ENCODE data around the gene MYBBP1A. TPM values are rescaled to one million over a fixed set of nuclear protein-coding genes. Genes with fewer than 3 reads are reported as not detected.
A peak's percentile ranks its signal among the peaks of the same experiment; 100 is the strongest.

MYBBP1A gene
- total RNA-seq, 1 donor from 2014 or later: 32.2 TPM

DNA sequence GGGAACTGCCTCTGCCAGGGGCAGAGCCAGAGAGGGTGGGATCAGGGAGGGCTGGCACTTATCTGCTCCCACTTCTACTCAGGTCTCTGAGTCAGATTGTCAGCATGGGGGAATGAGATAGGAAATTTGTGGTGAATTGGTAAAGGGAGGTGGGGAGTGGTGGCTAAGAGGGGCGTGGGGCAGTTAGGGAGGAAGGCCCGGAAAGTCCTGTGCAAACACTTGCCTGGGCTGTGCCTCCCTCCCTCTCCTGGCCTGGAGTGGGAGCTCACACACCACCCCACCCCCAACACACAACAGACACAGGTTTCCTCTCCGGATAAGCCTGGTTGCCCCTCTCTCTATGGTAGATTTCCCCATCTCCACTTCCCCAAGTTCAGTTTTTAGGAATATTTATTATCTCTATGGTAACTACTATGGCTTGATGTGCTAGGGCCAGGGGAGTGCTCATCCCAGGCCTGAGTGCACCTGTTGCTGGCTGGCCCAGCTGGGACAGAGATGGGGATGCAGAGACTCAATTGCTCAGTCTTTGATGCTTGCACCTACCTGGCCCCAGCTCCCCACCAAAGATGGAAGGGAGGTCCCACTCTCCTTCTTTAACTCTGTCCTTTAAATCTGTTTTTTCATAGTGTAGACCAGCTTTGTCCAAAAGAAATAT is 53.8 kb downstream of the MYBBP1A start:
- peak; percentile 85 for DNase-seq

DNA sequence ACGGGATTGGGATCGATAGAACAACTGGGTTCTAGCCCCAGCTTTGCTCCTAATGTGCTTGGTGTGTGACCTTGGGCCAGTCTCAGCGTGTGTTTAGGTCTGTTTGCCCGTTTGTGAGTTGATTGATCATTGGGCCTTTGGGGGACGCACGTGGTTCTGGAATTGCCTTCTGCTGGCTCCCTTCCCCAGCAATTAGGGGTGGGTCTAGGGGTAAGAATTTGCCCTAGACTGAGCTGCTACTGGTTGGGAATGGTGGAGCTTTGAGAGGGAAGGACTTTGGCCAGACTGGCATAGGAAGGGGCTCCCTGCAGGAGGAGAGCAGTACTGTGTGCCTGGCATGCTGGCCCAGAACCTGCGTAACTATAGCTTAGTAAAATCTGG is 55.0 kb downstream of the MYBBP1A start:
- peak; percentile 50 for DNase-seq

DNA sequence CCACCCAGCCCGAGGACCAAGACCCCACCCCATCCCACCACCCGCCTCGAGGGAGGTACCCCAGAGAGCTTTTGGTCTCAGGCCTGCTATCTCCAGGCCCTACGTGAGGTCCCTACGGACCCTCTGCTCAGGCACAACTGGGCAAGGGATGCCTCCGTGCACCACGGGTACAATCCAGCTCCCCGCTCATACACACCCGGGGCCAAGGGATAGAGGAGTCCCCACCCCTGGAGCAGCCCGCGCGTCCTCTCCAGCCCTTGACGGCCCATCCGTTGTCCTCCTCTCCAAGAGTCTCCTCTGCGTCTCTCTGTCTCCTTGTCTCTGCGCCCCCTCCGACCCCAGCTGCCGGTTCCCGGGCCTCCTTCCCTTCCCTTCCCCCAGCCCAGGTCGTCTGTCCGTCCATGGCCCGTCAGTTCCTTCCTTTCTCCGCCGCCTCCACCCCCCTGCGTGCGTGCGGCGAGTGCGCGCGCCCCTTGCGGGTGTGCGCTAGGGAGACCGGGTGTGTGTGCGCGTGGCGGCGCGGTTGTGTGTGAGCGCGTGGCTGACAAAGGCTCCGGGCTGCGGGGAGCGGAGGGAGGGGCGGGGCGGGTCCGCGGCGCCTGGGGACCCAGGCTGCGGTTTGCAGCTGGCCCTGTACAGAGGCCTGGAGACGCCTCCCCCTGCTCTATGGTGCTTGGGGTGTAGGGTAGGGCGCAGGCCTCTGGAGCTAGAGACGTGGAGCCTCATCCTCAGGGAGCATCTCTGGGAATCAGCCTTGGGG is 55.6 kb downstream of the MYBBP1A start:
- peak; percentile 75 for DNase-seq

DNA sequence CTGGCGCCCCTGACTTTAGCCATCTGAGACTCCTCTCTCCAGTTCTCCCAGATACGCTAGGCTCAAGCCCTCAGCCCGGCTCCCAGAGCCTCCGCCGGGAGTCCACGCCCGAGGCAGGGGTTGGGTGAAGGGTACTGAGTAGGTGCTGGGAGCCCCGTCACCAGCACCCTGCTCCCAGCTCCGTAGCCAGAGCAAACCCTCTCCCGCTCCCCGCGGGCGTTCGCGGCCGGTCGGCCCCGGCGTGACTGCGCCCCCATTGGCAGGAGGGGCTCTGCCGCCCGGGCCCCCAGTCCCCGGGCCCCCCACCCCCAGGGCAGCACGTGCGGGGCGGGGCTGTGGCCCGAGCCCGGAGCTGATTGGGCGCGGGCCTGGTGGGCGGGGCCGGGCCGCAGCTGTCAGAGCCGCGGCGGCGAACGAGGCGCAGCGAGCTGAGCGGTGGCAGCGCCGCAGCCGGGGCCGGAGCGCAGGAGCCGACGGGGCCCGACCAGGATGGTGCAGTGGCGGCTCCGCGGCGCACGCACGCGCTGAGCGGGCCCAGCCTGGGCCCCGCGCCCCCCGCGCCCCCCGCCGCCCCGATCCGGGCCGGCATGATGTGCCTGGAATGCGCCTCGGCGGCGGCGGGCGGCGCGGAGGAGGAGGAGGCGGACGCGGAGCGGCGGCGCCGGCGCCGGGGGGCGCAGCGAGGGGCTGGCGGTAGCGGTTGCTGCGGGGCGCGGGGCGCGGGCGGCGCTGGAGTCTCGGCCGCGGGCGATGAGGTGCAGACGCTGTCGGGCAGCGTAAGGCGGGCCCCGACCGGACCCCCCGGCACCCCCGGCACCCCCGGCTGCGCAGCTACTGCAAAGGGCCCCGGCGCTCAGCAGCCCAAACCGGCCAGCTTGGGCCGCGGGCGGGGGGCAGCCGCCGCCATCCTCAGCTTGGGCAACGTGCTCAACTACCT is 56.5 kb downstream of the MYBBP1A start, which contains the start of gene SPNS2:
TSS of gene SPNS2 (plus strand) at position 421 of the 937 bp plus-strand sequence. CDS start at position 588, 167 bp downstream.
- peak; percentile 83 for DNase-seq

DNA sequence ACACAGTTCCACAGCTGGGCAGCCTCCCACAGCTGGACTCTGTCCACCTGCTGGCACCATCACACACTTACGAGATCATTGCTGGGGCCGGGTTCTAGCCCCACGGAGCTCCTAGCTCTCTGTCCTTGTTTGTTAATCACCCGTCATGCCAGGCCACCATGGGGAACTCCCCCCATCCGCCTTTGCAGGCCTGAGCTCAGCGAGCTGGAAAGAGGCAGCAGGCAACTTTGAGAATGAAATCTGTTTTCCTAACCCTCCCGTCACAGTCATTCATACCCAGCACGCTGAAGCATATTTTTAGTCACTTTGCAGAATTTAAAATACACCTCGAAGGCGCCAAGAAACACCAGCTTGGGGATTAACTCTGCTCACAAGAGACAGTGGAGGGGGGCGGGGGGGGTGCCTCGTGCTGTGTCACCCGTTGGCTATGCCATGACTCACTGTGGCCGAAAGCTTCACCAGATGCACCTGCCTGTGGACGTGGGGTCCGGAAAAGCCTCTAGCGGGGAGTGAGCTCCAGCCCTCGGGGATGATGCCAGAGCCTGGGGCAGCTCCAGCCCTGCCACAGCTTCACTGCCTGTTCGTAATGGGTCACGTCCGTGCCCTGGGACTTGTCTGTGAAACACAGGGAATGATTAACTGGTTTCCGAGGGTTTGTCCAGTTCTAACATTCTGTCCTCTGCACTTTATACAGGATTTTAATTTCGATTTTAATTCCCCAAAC is 57.9 kb downstream of the MYBBP1A start:
- peak; percentile 49 for DNase-seq

DNA sequence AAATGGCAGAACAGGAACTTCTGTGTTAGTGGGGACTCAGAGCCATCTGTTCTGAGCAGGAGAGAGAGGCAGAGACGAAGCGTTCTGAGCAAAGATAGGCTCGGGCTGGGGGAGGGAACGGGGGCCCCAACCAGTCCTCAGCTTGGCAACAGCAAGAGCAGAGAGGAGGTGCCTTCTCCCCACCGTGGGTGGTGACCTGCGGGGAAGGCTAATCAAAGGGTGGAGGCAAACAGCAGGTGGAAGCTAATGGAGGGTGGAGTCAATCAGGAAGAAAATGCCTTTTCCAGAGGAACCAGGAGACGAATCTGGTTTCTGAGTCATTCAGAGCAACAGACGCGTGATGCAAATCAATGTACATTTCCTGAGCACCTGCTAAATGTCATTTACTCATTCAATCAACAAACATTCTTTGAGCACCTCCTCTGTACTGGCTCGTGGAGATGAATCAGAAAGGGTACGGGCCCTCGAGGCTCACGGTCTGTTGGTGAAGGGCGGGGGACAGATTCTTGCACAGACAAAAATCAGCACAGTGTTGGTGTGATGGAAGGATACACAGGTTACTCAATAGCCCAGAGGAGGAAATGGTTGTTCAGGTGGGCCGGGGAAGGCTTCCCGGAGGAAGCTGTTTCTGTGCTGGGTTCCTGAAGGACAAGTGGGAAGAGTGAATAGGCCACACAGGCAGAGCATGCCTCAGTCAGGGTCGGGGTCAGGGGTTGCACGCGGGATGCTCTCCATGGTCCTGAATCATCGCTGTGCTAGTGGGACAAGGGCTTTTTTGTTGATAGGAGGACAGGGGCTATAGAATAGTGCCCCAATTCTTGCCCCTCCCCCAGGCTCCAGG is 62.2 kb downstream of the MYBBP1A start:
- peak; percentile 74 for DNase-seq

DNA sequence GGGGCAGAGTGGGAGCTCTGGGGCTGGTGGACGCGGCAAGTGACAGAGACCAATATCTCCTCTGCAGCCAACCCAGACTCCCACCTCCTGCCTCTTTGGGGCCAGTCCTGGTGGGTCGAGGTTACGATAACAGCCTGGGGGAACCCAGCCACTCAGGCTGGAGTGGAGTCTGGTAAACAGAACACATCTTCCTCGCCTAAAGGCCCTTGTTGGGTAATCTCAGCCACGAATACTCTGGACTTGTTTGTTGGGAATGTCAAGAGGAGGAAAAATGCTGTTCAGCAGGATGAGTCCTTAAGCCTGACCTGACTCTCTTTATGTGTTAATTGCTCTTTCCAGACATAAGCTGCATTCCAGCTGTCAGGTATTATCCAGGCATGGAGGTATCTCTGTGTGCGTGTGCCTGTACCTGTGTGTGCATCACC is 64.5 kb downstream of the MYBBP1A start:
- DNase-seq: no peak

DNA sequence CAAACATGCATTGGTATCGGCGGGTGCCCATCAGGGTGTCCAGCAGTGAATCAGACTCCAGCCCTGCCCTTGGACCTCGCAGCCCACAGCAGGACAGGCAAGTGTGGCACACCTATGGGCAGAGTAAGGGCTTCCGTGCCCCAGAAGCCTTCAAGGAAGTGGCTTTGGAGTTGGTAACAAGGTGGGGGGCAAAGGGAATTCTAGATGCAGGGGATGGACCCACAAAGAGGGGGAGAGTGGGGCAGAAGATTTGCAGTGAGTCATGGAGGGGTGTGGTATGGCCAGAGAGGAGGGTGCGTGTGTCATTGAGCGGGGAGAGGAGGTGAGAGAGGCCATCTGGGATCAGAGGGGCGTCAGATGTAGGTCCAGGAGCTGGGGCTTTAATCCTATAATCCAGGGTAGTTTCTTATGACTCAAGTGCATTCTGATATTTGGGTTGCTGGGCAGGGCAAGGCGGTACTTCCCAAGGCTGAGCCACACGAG is 65.0 kb downstream of the MYBBP1A start:
- DNase-seq: no peak

DNA sequence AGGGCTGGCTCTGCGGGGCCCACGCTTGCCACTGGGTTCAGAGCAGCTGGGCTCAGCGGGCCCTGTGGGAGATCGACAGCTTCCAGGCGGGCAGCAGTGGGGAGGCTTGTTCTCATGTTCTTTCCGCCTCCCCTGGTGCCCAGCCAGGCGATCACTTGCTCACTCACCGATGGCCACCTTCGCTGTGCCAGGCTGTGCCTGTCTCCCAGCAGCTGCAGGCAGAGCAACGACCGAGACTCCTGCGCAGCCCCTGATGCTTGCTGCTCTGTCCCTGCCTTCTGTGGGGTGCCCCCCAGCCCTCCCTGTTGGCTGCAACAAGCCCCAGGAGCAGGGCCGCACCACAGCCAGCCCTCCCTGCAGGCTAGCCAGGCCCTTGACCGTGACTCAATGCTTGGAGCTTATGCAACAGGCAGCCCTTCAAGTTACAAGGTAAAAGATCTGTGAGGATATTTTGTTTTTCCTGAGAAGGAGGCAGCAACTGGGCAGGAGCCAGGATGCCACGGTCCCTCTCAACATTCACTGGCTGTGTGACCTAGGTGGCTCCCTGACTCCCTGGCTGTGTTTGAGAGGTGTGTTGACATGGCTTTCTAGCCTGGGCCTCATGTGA is 66.1 kb downstream of the MYBBP1A start:
- no peak for DNase-seq

Other genes starting within 250 kb of the MYBBP1A start
- gene UBE2G1, start 188.7 kb downstream of the MYBBP1A start, total RNA-seq: 37.4 and 52.3 TPM in 2 replicates
- 0.23 and 0.34 TPM in 2 replicates for gene SPNS3, start 121.4 kb downstream of the MYBBP1A start, total RNA-seq
- 84.6 and 122 TPM in 2 replicates for gene SPNS2, start 56.5 kb downstream of the MYBBP1A start, total RNA-seq
- gene GGT6, start 5.2 kb upstream of the MYBBP1A start, total RNA-seq: not detected in 2 replicates
- gene SMTNL2, start 29.1 kb upstream of the MYBBP1A start, total RNA-seq: under 0.01 TPM in 1 of 2 replicates, not detected in the other
- gene ALOX15, start 86.3 kb upstream of the MYBBP1A start, total RNA-seq: not detected in 2 replicates
- gene PELP1, start 148.8 kb upstream of the MYBBP1A start, total RNA-seq: 33.5 and 64.0 TPM in 2 replicates
- gene ARRB2, start 155.2 kb upstream of the MYBBP1A start, total RNA-seq: 6.6 and 9.6 TPM in 2 replicates
- gene MED11, start 176.0 kb upstream of the MYBBP1A start, total RNA-seq: 12.1 TPM in 2 replicates
- 0.05 TPM in 1 of 2 replicates, not detected in the other for gene ZMYND15, start 184.4 kb upstream of the MYBBP1A start, total RNA-seq
- 1.5 and 2.2 TPM in 2 replicates for gene CXCL16, start 184.5 kb upstream of the MYBBP1A start, total RNA-seq
- not detected in 2 replicates for gene TM4SF5, start 216.5 kb upstream of the MYBBP1A start, total RNA-seq
- gene VMO1, start 231.0 kb upstream of the MYBBP1A start, total RNA-seq: 0.51 TPM in 1 of 2 replicates, not detected in the other
- not detected in 2 replicates for gene GLTPD2, start 233.6 kb upstream of the MYBBP1A start, total RNA-seq
- gene PSMB6, start 240.8 kb upstream of the MYBBP1A start, total RNA-seq: 157 and 202 TPM in 2 replicates